Measurements from ENCODE around the gene ARL16.

DNA sequence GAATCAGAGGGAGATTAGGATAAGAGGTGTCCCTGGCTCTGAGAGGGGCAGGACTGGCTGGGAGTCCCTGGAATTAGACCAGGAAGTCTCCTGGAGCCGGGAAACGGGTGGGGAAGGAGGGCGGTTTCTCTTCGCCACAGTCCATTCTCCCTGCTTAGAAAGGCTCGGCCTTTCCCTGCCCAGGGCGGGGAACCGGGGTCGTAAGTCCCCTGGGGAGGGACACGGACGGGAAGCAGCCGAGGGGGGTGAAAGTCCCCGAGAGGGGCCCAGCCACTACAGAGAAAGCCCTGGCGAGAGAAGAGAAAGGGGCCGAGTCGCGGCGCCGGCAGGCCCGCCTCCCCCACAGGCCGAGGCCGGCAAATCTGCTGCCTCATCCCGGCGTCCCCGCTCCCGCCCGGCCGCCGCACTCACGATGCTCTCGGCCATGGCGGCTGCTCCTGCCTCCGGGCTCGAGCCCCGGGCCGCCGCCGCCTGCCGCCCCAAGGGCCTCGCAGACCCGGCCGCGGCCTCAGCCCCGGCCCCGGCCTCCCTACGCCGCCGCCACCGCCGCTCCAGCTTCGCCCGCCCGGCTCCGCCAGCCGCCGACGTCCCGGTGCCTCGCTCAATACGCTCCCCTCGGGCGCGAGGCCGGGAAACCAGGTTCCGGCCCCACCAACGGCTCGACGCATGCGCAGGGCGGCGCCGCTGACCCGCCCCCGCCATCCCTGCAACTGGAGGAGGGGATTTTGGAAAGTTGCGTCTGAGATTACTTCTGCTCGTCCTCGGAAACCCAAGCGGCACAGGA lies 46.9 kb downstream of the ARL16 start, which contains the start of the genes NPLOC4 and TSPAN10:
- TF ChIP-seq, protein P1, sequence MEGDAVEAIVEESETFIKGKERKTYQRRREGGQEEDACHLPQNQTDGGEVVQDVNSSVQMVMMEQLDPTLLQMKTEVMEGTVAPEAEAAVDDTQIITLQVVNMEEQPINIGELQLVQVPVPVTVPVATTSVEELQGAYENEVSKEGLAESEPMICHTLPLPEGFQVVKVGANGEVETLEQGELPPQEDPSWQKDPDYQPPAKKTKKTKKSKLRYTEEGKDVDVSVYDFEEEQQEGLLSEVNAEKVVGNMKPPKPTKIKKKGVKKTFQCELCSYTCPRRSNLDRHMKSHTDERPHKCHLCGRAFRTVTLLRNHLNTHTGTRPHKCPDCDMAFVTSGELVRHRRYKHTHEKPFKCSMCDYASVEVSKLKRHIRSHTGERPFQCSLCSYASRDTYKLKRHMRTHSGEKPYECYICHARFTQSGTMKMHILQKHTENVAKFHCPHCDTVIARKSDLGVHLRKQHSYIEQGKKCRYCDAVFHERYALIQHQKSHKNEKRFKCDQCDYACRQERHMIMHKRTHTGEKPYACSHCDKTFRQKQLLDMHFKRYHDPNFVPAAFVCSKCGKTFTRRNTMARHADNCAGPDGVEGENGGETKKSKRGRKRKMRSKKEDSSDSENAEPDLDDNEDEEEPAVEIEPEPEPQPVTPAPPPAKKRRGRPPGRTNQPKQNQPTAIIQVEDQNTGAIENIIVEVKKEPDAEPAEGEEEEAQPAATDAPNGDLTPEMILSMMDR (IDR thresholded peaks at IDR 0.05), result no peak
- TF ChIP-seq POLR2A (IDR thresholded peaks at IDR 0.05), result peak in 1 of 2 donors; percentile 52
